ENCODE measurements around the gene TSC2. TPM values are rescaled to one million over a fixed set of nuclear protein-coding genes. Genes with fewer than 3 reads are reported as not detected.

The TSC2 gene
- total and polyA plus RNA-seq, 4 donors: 36.5 to 146 (median 72.7) TPM

- H3K27me3 ChIP-seq (ENCODE audit: control insufficient read depth in 3 of 3, insufficient read depth in 3 of 3, low read length in 2 of 3): no peaks in the 10 kb centered on the region
- peaks cover 0 to 8% (median 3%) of the 10 kb centered on the region in 5 donors for H3K4me1 ChIP-seq (ENCODE audit: control insufficient read depth in 5 of 5, insufficient read depth in 5 of 5, low read length in 5 of 5)
- peak overlapping the region; percentile 38 to 40 for H3K27ac ChIP-seq (ENCODE audit: low read depth in 1 of 2, low read length in 1 of 2)
- ATAC-seq (ENCODE audit: insufficient read depth, low FRiP score) (no peak), DNase-seq (no peak)
- 88 to 91% methylated on average over 13 to 14 of the region's 14 CpGs for WGBS, 2 donors
- H3K9ac ChIP-seq (ENCODE audit: insufficient read depth in 1 of 2, low read length in 2 of 2): no peak overlapping the region
- no peak overlapping the region for H3K4me3 ChIP-seq
- peaks cover 5 to 84% (median 27%) of the 10 kb centered on the region in 4 donors for H3K36me3 ChIP-seq (ENCODE audit: control insufficient read depth in 4 of 4, insufficient read depth in 4 of 4, low read length in 4 of 4)
- peaks cover 0 to 1% (median 0%) of the 10 kb centered on the region in 4 donors for H3K9me3 ChIP-seq (ENCODE audit: control insufficient read depth in 4 of 4, insufficient read depth in 3 of 4, low read length in 3 of 4)
- TF ChIP-seq CTCF (IDR thresholded peaks at IDR 0.05; ENCODE audit: control extremely low read depth, extremely low read depth): no peak
Observed at GRCh38 chr16:2090481-2090776, 42.6 kb downstream of the TSC2 start.

- no peak for TF ChIP-seq CTCF (IDR thresholded peaks at IDR 0.05; ENCODE audit: control extremely low read depth, extremely low read depth)
- Histone ChIP-seq H3K27ac (ENCODE audit: low read depth in 1 of 2, low read length in 1 of 2) (peak overlapping the region; percentile 38 to 57), H3K9ac (ENCODE audit: insufficient read depth in 1 of 2, low read length in 2 of 2) (no peak overlapping the region), H3K9me3 (ENCODE audit: control insufficient read depth in 4 of 4, insufficient read depth in 3 of 4, low read length in 3 of 4) (peaks cover 0 to 1% (median 0%) of the 10 kb centered on the region in 4 donors), H3K4me1 (ENCODE audit: control insufficient read depth in 5 of 5, insufficient read depth in 5 of 5, low read length in 5 of 5) (peaks cover 0 to 8% (median 3%) of the 10 kb centered on the region in 5 donors), H3K36me3 (ENCODE audit: control insufficient read depth in 4 of 4, insufficient read depth in 4 of 4, low read length in 4 of 4) (peaks cover 7 to 83% (median 29%) of the 10 kb centered on the region in 4 donors), H3K27me3 (ENCODE audit: control insufficient read depth in 3 of 3, insufficient read depth in 3 of 3, low read length in 2 of 3) (no peaks in the 10 kb centered on the region), H3K4me3 (no peak overlapping the region)
- DNase-seq (peak; percentile 69 to 91 (median 82)), ATAC-seq (ENCODE audit: insufficient read depth, low FRiP score) (peak; percentile 83)
- WGBS, 2 donors: 61 to 80% methylated on average over 79 to 101 of the region's 101 CpGs
Observed at GRCh38 chr16:2090777-2091546, 43.2 kb downstream of the TSC2 start.

GRCh38 chr16:2091547-2092255 lies 43.9 kb downstream of the TSC2 start:
- peaks cover 0 to 4% (median 0%) of the 10 kb centered on the region in 4 donors for H3K9me3 ChIP-seq (ENCODE audit: control insufficient read depth in 4 of 4, insufficient read depth in 3 of 4, low read length in 3 of 4)
- H3K9ac ChIP-seq (ENCODE audit: insufficient read depth in 1 of 2, low read length in 2 of 2): no peak overlapping the region
- H3K27me3 ChIP-seq (ENCODE audit: control insufficient read depth in 3 of 3, insufficient read depth in 3 of 3, low read length in 2 of 3): no peaks in the 10 kb centered on the region
- DNase-seq (peak in 1 of 3 donors; percentile 2), ATAC-seq (ENCODE audit: insufficient read depth, low FRiP score) (no peak)
- peak overlapping the region in 1 of 2 donors; percentile 57 for H3K27ac ChIP-seq (ENCODE audit: low read depth in 1 of 2, low read length in 1 of 2)
- TF ChIP-seq CTCF (IDR thresholded peaks at IDR 0.05; ENCODE audit: control extremely low read depth, extremely low read depth): no peak
- peaks cover 0 to 8% (median 3%) of the 10 kb centered on the region in 5 donors for H3K4me1 ChIP-seq (ENCODE audit: control insufficient read depth in 5 of 5, insufficient read depth in 5 of 5, low read length in 5 of 5)
- peaks cover 8 to 79% (median 30%) of the 10 kb centered on the region in 4 donors for H3K36me3 ChIP-seq (ENCODE audit: control insufficient read depth in 4 of 4, insufficient read depth in 4 of 4, low read length in 4 of 4)
- no peak overlapping the region for H3K4me3 ChIP-seq
- WGBS, 2 donors: 75 to 83% methylated on average over 41 to 49 of the region's 49 CpGs
